Large intestine (tissue), 3 donors: ENCODE data around the gene SMPDL3B. TPM values are rescaled to one million over a fixed set of nuclear protein-coding genes. Genes with fewer than 3 reads are reported as not detected.

Source experiments
- DNase-seq, 2 donors: peaks; one replicate each; pipeline versions ENCODE4 v3.0.0 to v3.0.0-alpha.2; 2013
- H3K27ac ChIP-seq: one replicate; pipeline ENCODE4 v1.5.1; 2013; ENCODE audit warnings: low read length
- H3K27me3 ChIP-seq: 2 replicates; pipeline ENCODE4 v1.6.1; 2013; ENCODE audit warnings: low read length; ENCODE audit not compliant: control insufficient read depth, insufficient read depth
- H3K36me3 ChIP-seq: 2 replicates; pipeline ENCODE4 v1.6.1; 2013; ENCODE audit warnings: low read length; ENCODE audit not compliant: control insufficient read depth, insufficient read depth
- H3K4me1 ChIP-seq: one replicate; pipeline ENCODE4 v1.6.1; 2013; ENCODE audit warnings: low read length; ENCODE audit not compliant: control insufficient read depth, insufficient read depth
- H3K4me3 ChIP-seq: one replicate; pipeline ENCODE4 v1.5.1; 2013; ENCODE audit warnings: low read length
- H3K9me3 ChIP-seq: one replicate; pipeline ENCODE4 v1.6.1; 2013; ENCODE audit warnings: mild to moderate bottlenecking, low read depth, low read length, moderate library complexity; ENCODE audit not compliant: control insufficient read depth
- WGBS: methylation state at CpG from one replicate; pipeline ENCODE4 v1.1.5; 2013; ENCODE audit warnings: low lambda C conversion rate; ENCODE audit not compliant: insufficient coverage; 5-methylcytosine and 5-hydroxymethylcytosine counted together
- polyA plus RNA-seq: library from polyadenylated mRNA; unstranded; fragments of 120-200 nt; gene quantifications from one replicate; pipeline ENCODE4 v1.2.1, GENCODE V29; 2013

The SMPDL3B gene
- polyA plus RNA-seq, 1 donor = 17.0 TPM

GRCh38 chr1:27956761-27957160, 22.0 kb downstream of the SMPDL3B start:
- Histone ChIP-seq H3K36me3 (peaks cover 5% of the 10 kb centered on the region), H3K27ac (no peak overlapping the region), H3K4me3 (no peak overlapping the region), H3K27me3 (no peaks in the 10 kb centered on the region), H3K9me3 (peaks cover 4% of the 10 kb centered on the region), H3K4me1 (peaks cover 14% of the 10 kb centered on the region)
- 93% methylated on average over 3 of the region's 6 CpGs for WGBS
- no peak for DNase-seq

- Histone ChIP-seq H3K4me3 (no peak overlapping the region), H3K9me3 (peaks cover 4% of the 10 kb centered on the region), H3K4me1 (peaks cover 11% of the 10 kb centered on the region), H3K27ac (no peak overlapping the region), H3K36me3 (peaks cover 5% of the 10 kb centered on the region), H3K27me3 (no peaks in the 10 kb centered on the region)
- no CpG with 5 or more reads among the region's 5 CpGs for WGBS
- no peak for DNase-seq
Observed at GRCh38 chr1:27957655-27958054, 22.9 kb downstream of the SMPDL3B start.

- no CpG with 5 or more reads among the region's 26 CpGs for WGBS
- H3K27me3 ChIP-seq = no peaks in the 10 kb centered on the region
- H3K9me3 ChIP-seq = peaks cover 4% of the 10 kb centered on the region
- H3K4me3 ChIP-seq = no peak overlapping the region
- no peak overlapping the region for H3K27ac ChIP-seq
- no peak for DNase-seq
- H3K4me1 ChIP-seq = peaks cover 11% of the 10 kb centered on the region
- H3K36me3 ChIP-seq = peaks cover 9% of the 10 kb centered on the region
Observed at GRCh38 chr1:27958513-27958912, 23.7 kb downstream of the SMPDL3B start.

- H3K27me3 ChIP-seq = no peaks in the 10 kb centered on the region
- H3K4me1 ChIP-seq = peaks cover 11% of the 10 kb centered on the region
- H3K36me3 ChIP-seq = peaks cover 19% of the 10 kb centered on the region
- peak within 1 kb of the TSS; percentile 72 for H3K4me3 ChIP-seq
- peak; percentile 77 to 92 for DNase-seq
- WGBS = no CpG with 5 or more reads among the region's 68 CpGs
- peak within 1 kb of the TSS; percentile 91 for H3K27ac ChIP-seq
- H3K9me3 ChIP-seq = peaks cover 4% of the 10 kb centered on the region
Observed at GRCh38 chr1:27959792-27960603, 25.2 kb downstream of the SMPDL3B start, which contains the start of gene XKR8. Gene XKR8, plus strand, starts transcription at chr1:27959973. Its CDS starts 97 bp downstream, at chr1:27960070.

- Histone ChIP-seq H3K4me1 (peaks cover 11% of the 10 kb centered on the region), H3K27ac (peak overlapping the region; percentile 91), H3K36me3 (peaks cover 28% of the 10 kb centered on the region), H3K4me3 (peak overlapping the region; percentile 72), H3K9me3 (peaks cover 4% of the 10 kb centered on the region), H3K27me3 (no peaks in the 10 kb centered on the region)
- WGBS = no CpG with 5 or more reads among the region's 13 CpGs
- no peak for DNase-seq
Observed at GRCh38 chr1:27960762-27961645, 26.2 kb downstream of the SMPDL3B start.

GRCh38 chr1:27961646-27962221, 26.9 kb downstream of the SMPDL3B start:
- H3K36me3 ChIP-seq = peaks cover 34% of the 10 kb centered on the region
- peaks cover 4% of the 10 kb centered on the region for H3K9me3 ChIP-seq
- no peak overlapping the region for H3K27ac ChIP-seq
- no peak overlapping the region for H3K4me3 ChIP-seq
- no peaks in the 10 kb centered on the region for H3K27me3 ChIP-seq
- H3K4me1 ChIP-seq = peaks cover 11% of the 10 kb centered on the region
- no CpG with 5 or more reads among the region's 4 CpGs for WGBS
- DNase-seq = no peak

- no CpG with 5 or more reads among the region's 11 CpGs for WGBS
- Histone ChIP-seq H3K27ac (no peak overlapping the region), H3K9me3 (peaks cover 3% of the 10 kb centered on the region), H3K4me1 (peaks cover 11% of the 10 kb centered on the region), H3K36me3 (peaks cover 51% of the 10 kb centered on the region), H3K4me3 (no peak overlapping the region), H3K27me3 (no peaks in the 10 kb centered on the region)
- no peak for DNase-seq
Observed at GRCh38 chr1:27963393-27963792, 28.6 kb downstream of the SMPDL3B start.

GRCh38 chr1:27966402-27967105, 31.8 kb downstream of the SMPDL3B start:
- peaks cover 2% of the 10 kb centered on the region for H3K4me1 ChIP-seq
- peaks cover 63% of the 10 kb centered on the region for H3K36me3 ChIP-seq
- H3K27ac ChIP-seq = no peak overlapping the region
- no peaks in the 10 kb centered on the region for H3K9me3 ChIP-seq
- WGBS = no CpG with 5 or more reads among the region's 24 CpGs
- no peak overlapping the region for H3K4me3 ChIP-seq
- no peaks in the 10 kb centered on the region for H3K27me3 ChIP-seq
- no peak for DNase-seq

GRCh38 chr1:27967106-27967883, 32.5 kb downstream of the SMPDL3B start:
- Histone ChIP-seq H3K4me3 (no peak overlapping the region), H3K27me3 (no peaks in the 10 kb centered on the region), H3K9me3 (no peaks in the 10 kb centered on the region), H3K4me1 (no peaks in the 10 kb centered on the region), H3K36me3 (peaks cover 66% of the 10 kb centered on the region), H3K27ac (no peak overlapping the region)
- WGBS = no CpG with 5 or more reads among the region's 12 CpGs
- no peak for DNase-seq
